IMR-90 (cell line): ENCODE data around the gene PDIA3. TPM values are rescaled to one million over a fixed set of nuclear protein-coding genes. Genes with fewer than 3 reads are reported as not detected.

Source experiments
- ATAC-seq: fragments of 200-7000 bp; cut with Tn5 transposase; 2 replicates; pipeline ENCODE4 v1.9.1; 2020; ENCODE audit warnings: low read depth, mild to moderate bottlenecking, moderate library complexity
- BruUV-seq: library from RNA; stranded (reverse); fragments of 400-500 nt; replicated peaks from 2 replicates; lab custom pipeline; 2021; lab: Mats Ljungman, UMichigan
- CTCF ChIA-PET: fragments of 300-600 bp; formaldehyde crosslinking; extraction: SDS; loops from one replicate; lab custom pipeline; 2021; ENCODE audit warnings: antibody characterized with exemption; lab: Yijun Ruan, JAX
- POLR2A ChIA-PET: fragments of 300-600 bp; sonication (Branson Sonifier 250); formaldehyde crosslinking; loops from one replicate; lab custom pipeline; 2022; ENCODE audit warnings: antibody characterized with exemption; ENCODE audit not compliant: unreplicated experiment; lab: Charles Lee
- DNase-seq: peaks from one replicate; pipeline ENCODE4 v3.0.0; 2013
- H2AFZ ChIP-seq: replicated peaks from 2 replicates; pipeline ENCODE3; 2013; ENCODE audit warnings: low read length, mild to moderate bottlenecking; ENCODE audit not compliant: poor library complexity
- H2AK5ac ChIP-seq: 2 replicates; pipeline ENCODE4 v1.6.1; 2013; ENCODE audit warnings: low read depth, low read length, inconsistent platforms
- H2AK9ac ChIP-seq: replicated peaks from 2 replicates; pipeline ENCODE3; 2013; ENCODE audit warnings: mild to moderate bottlenecking, low read depth, low read length, moderate library complexity; ENCODE audit not compliant: poor library complexity
- H2BK120ac ChIP-seq: 2 replicates; pipeline ENCODE4 v1.6.1; 2013; ENCODE audit warnings: low read depth, low read length, inconsistent platforms
- H2BK15ac ChIP-seq: 3 replicates; pipeline ENCODE4 v1.6.1; 2013; ENCODE audit warnings: low read depth, low read length, inconsistent platforms
- H2BK20ac ChIP-seq: 2 replicates; pipeline ENCODE4 v1.6.1; 2013; ENCODE audit warnings: low read depth, mild to moderate bottlenecking, inconsistent platforms, low read length, moderate library complexity
- H2BK5ac ChIP-seq: 2 replicates; pipeline ENCODE4 v1.6.1; 2013; ENCODE audit warnings: mild to moderate bottlenecking, low read depth, low read length, inconsistent platforms; ENCODE audit not compliant: poor library complexity, severe bottlenecking
- H3K14ac ChIP-seq: replicated peaks from 2 replicates; pipeline ENCODE4 v1.6.1; 2013; ENCODE audit warnings: low read depth, low read length, inconsistent platforms
- H3K18ac ChIP-seq: 2 replicates; pipeline ENCODE4 v1.6.1; 2013; ENCODE audit warnings: low read depth, low read length, control low read depth
- H3K23ac ChIP-seq: 2 replicates; pipeline ENCODE4 v1.6.1; 2013; ENCODE audit warnings: low read depth, low read length, inconsistent platforms
- H3K27ac ChIP-seq: 2 replicates; pipeline ENCODE4 v1.5.1; 2013; ENCODE audit warnings: mild to moderate bottlenecking, control low read depth, low read length; ENCODE audit not compliant: insufficient read depth
- H3K27me3 ChIP-seq: 2 replicates; pipeline ENCODE4 v1.6.1; 2013; ENCODE audit warnings: low read length; ENCODE audit not compliant: control insufficient read depth, insufficient read depth
- H3K36me3 ChIP-seq: 2 replicates; pipeline ENCODE4 v1.6.1; 2013; ENCODE audit warnings: low read length, mixed read lengths; ENCODE audit not compliant: control insufficient read depth, insufficient read depth
- H3K4ac ChIP-seq: 2 replicates; pipeline ENCODE4 v1.6.1; 2013; ENCODE audit warnings: low read depth, low read length, inconsistent platforms
- H3K4me1 ChIP-seq: 2 replicates; pipeline ENCODE4 v1.6.1; 2013; ENCODE audit warnings: low read length, mixed read lengths; ENCODE audit not compliant: control insufficient read depth, insufficient read depth
- H3K4me2 ChIP-seq: 2 replicates; pipeline ENCODE4 v1.6.1; 2013; ENCODE audit warnings: low read depth, mild to moderate bottlenecking, control low read depth, low read length, moderate library complexity
- H3K4me3 ChIP-seq: 2 replicates; pipeline ENCODE4 v1.5.1; 2013; ENCODE audit warnings: low read depth, mild to moderate bottlenecking, control low read depth, low read length, moderate library complexity; ENCODE audit not compliant: insufficient read depth
- H3K56ac ChIP-seq: 2 replicates; pipeline ENCODE4 v1.6.1; 2013; ENCODE audit warnings: low read length, inconsistent platforms; ENCODE audit not compliant: insufficient read depth; ENCODE audit errors: extremely low read depth
- H3K79me1 ChIP-seq, 2 experiments: 2 replicates each; pipeline ENCODE4 v1.6.1; 2013; ENCODE audit warnings: low read length in 2 of 2, inconsistent platforms in 1 of 2, low read depth in 1 of 2
- H3K9ac ChIP-seq: 2 replicates; pipeline ENCODE4 v1.6.1; 2013; ENCODE audit warnings: low read depth, low read length, control low read depth
- H3K9me1 ChIP-seq: 2 replicates; pipeline ENCODE4 v1.6.1; 2013; ENCODE audit warnings: low read length, inconsistent platforms; ENCODE audit not compliant: insufficient read depth
- H3K9me3 ChIP-seq: 2 replicates; pipeline ENCODE4 v1.6.1; 2013; ENCODE audit warnings: low read length; ENCODE audit not compliant: control insufficient read depth, insufficient read depth
- H4K20me1 ChIP-seq: 2 replicates; pipeline ENCODE4 v1.6.1; 2013; ENCODE audit warnings: low read length, inconsistent platforms; ENCODE audit not compliant: insufficient read depth
- H4K5ac ChIP-seq: 2 replicates; pipeline ENCODE4 v1.6.1; 2013; ENCODE audit warnings: mild to moderate bottlenecking, low read depth, low read length, control low read depth
- H4K8ac ChIP-seq, 2 experiments: 2 replicates each; pipeline ENCODE4 v1.6.1; 2013; ENCODE audit warnings: low read depth in 2 of 2, low read length in 2 of 2, control low read depth in 1 of 2, inconsistent platforms in 1 of 2
- H4K91ac ChIP-seq: 2 replicates; pipeline ENCODE4 v1.6.1; 2013; ENCODE audit warnings: low read depth, low read length, inconsistent platforms; ENCODE audit not compliant: insufficient read depth
- CTCF ChIP-seq: conservative IDR thresholded peaks from 2 replicates; pipeline ENCODE4 v1.5.1; 2012; ENCODE audit warnings: mild to moderate bottlenecking, low read depth, low read length, improper control_type of control experiment
- MAFK ChIP-seq: IDR thresholded peaks from 2 replicates; pipeline ENCODE4 v1.6.1; 2012; ENCODE audit warnings: low read depth, low read length, improper control_type of control experiment
- MAZ ChIP-seq: IDR thresholded peaks from 2 replicates; pipeline ENCODE4 v1.6.1; 2012; ENCODE audit warnings: low read depth, mild to moderate bottlenecking, low read length, improper control_type of control experiment, moderate library complexity, borderline replicate concordance
- MXI1 ChIP-seq: IDR thresholded peaks from 2 replicates; pipeline ENCODE4 v1.6.1; 2012; ENCODE audit warnings: low read depth, mild to moderate bottlenecking, low read length, moderate library complexity, borderline replicate concordance
- RAD21 ChIP-seq: IDR thresholded peaks from 2 replicates; pipeline ENCODE4 v1.6.1; 2012; ENCODE audit warnings: low read length, improper control_type of control experiment
- USF2 ChIP-seq: fragments of 150-350 bp; IDR thresholded peaks from 2 replicates; pipeline ENCODE4 v1.6.1; 2017; ENCODE audit warnings: mild to moderate bottlenecking, antibody characterized with exemption, low read length, low read depth
- WGBS, 2 experiments: methylation state at CpG; one replicate each; pipeline versions ENCODE4 v1.1.5 to v1.1.7; 2013; ENCODE audit warnings: missing lambda C conversion rate in 2 of 2; ENCODE audit not compliant: insufficient read length in 1 of 2; ENCODE audit errors: extremely low coverage in 2 of 2; 5-methylcytosine and 5-hydroxymethylcytosine counted together
- dilution Hi-C: fragments of 300-500 bp; cut with HindIII; formaldehyde crosslinking; loops from one replicate; pipeline ENCODE4 v1.14.3; 2018; ENCODE audit warnings: low sequenced_read_pairs; ENCODE audit not compliant: unreplicated experiment
- in situ Hi-C: fragments of 300-500 bp; cut with MboI; formaldehyde crosslinking; loops from 3 replicates; pipeline ENCODE4 v1.14.3; 2019; ENCODE audit warnings: low sequenced_read_pairs, inconsistent platforms, mixed read lengths
- intact Hi-C: fragments of 100-400 bp; cut with micrococcal nuclease; formaldehyde crosslinking; loops from 2 replicates; pipeline ENCODE4 v1.10.0; 2022
- polyA plus RNA-seq, 3 experiments: library from polyadenylated mRNA; depleted of rRNA; stranded (reverse); fragments of >200 nt; gene quantifications; 2 replicates each; pipeline ENCODE4 v1.2.3, GENCODE V29; 2012; ENCODE audit warnings: low replicate concordance in 1 of 3
- total RNA-seq: library from RNA; depleted of rRNA; stranded (reverse); fragments of >200 nt; gene quantifications from 2 replicates; pipeline ENCODE4 v1.2.3, GENCODE V29; 2012

PDIA3 gene
- total and polyA plus RNA-seq, 2 of the 4 experiments (the other 2 are of a cell fraction): 103 to 396 TPM

- H2BK20ac ChIP-seq: no peak overlapping the region
- H3K23ac ChIP-seq: peak overlapping the region; percentile 78
- no peaks in the 10 kb centered on the region; the same call in 1 of the 2 replicates for H4K20me1 ChIP-seq
- H3K9me3 ChIP-seq: no peaks in the 10 kb centered on the region
- 0 out of 2 replicates have a peak overlapping the region, but pooled peaks have one; percentile 7 for H3K18ac ChIP-seq
- peak overlapping the region; percentile 56 for H3K27ac ChIP-seq
- peak overlapping the region; percentile 86 for H3K56ac ChIP-seq
- H3K14ac ChIP-seq: peak overlapping the region; percentile 83
- H2BK5ac ChIP-seq: peak overlapping the region; percentile 69
- TF ChIP-seq MAZ: peak; percentile 51; the same call in 1 of the 2 replicates
- peak; percentile 34 for TF ChIP-seq RAD21
- 0 out of 2 replicates have a peak, but pooled peaks have one; percentile 21 for TF ChIP-seq MXI1
- no peak for TF ChIP-seq USF2
- no peak for TF ChIP-seq MAFK
- TF ChIP-seq CTCF: peak; percentile 69
- 0 out of 2 replicates have a peak, but pooled peaks cover 4% of the 10 kb centered on the region for H3K9me1 ChIP-seq
- dilution Hi-C loops (no loop called here), intact Hi-C loops (loop anchor here (10.0 kb wide), 1 partner anchor 263 kb away; the partner anchor contains the start of gene MAP1A), in situ Hi-C loops (no loop called here)
- peaks cover 5% of the 10 kb centered on the region; the same call in 1 of the 2 replicates for H3K4me1 ChIP-seq
- DNase-seq (peak; percentile 55), ATAC-seq (peak; percentile 88)
- H4K8ac ChIP-seq: peak overlapping the region; percentile 20 to 90; a peak in 3 of 4 replicates
- ChIA-PET CTCF (interaction anchor here (0.8 to 1.0 kb wide), 5 partner anchors 8 to 15 kb away, joined by 3 to 5 read pairs (median 3); partner anchors contain the start of gene SERF2), POLR2A (interaction anchor here (0.6 kb wide), 1 partner anchor 17 kb away, joined by 7 read pairs; no protein-coding TSS in a partner anchor)
- H3K4ac ChIP-seq: peak overlapping the region; percentile 70; the same call in 1 of the 2 replicates
- 4% methylated on average over 4 of the region's 31 CpGs; no CpG with 5 or more reads in 1 of the 2 experiments for WGBS, 2 experiments
- H3K9ac ChIP-seq: peak overlapping the region; percentile 61
- no peaks in the 10 kb centered on the region for H3K27me3 ChIP-seq
- no TSS peak for BruUV-seq
- H2BK15ac ChIP-seq: peak overlapping the region; percentile 31; the same call in 1 of the 3 replicates
- H2AK5ac ChIP-seq: no peak overlapping the region; the same call in 1 of the 2 replicates
- peak overlapping the region; percentile 84; the same call in 1 of the 2 replicates for H4K5ac ChIP-seq
- H4K91ac ChIP-seq: no peak overlapping the region; the same call in 1 of the 2 replicates
- peak overlapping the region; percentile 78 for H2BK120ac ChIP-seq
- H3K4me2 ChIP-seq: peak overlapping the region; percentile 97
- H3K79me1 ChIP-seq: peaks cover 0 to 6% of the 10 kb centered on the region in 2 experiments; a peak in 1 of 4 replicates
- H3K4me3 ChIP-seq: peak overlapping the region; percentile 74
- peak overlapping the region; percentile 84 for H2AK9ac ChIP-seq
- H2AFZ ChIP-seq: peak overlapping the region; percentile 96
- peaks cover 8% of the 10 kb centered on the region for H3K36me3 ChIP-seq
These were observed 31.2 kb downstream of the PDIA3 start for GRCh38 chr15:43777267-43777914.
